Astrocyte (in vitro differentiated cells and primary cell): ENCODE data around the gene KCNH2. TPM values are rescaled to one million over a fixed set of nuclear protein-coding genes. Genes with fewer than 3 reads are reported as not detected.

Source experiments
- DNase-seq: peaks from one replicate; pipeline ENCODE4 v3.0.0-alpha.2; 2010; ENCODE audit warnings: low read depth
- FAIRE-seq: peaks from 2 replicates; lab custom pipeline; 2011; peaks lifted over from hg19 to GRCh38; lab: Jason Lieb, UNC
- H2AFZ ChIP-seq: 2 replicates; pipeline ENCODE4 v1.6.0; 2012; ENCODE audit warnings: low read depth, low read length, inconsistent platforms
- H3K27ac ChIP-seq: 2 replicates; pipeline ENCODE4 v1.5.1; 2011; ENCODE audit warnings: low read depth, low read length, inconsistent platforms
- H3K27me3 ChIP-seq: 2 replicates; pipeline ENCODE4 v1.6.0; 2011; ENCODE audit warnings: low read length, inconsistent platforms; ENCODE audit not compliant: insufficient read depth
- H3K36me3 ChIP-seq: 2 replicates; pipeline ENCODE4 v1.5.1; 2011; ENCODE audit warnings: low read length, inconsistent platforms; ENCODE audit not compliant: insufficient read depth
- H3K4me1 ChIP-seq: 2 replicates; pipeline ENCODE4 v1.5.1; 2011; ENCODE audit warnings: low read length, inconsistent platforms; ENCODE audit not compliant: insufficient read depth
- H3K4me2 ChIP-seq: 2 replicates; pipeline ENCODE4 v1.6.0; 2012; ENCODE audit warnings: low read length, inconsistent platforms
- H3K4me3 ChIP-seq: 2 replicates; pipeline ENCODE4 v1.5.1; 2011; ENCODE audit warnings: low read depth, mild to moderate bottlenecking, low read length, inconsistent platforms; ENCODE audit not compliant: insufficient read depth
- H3K79me2 ChIP-seq: 2 replicates; pipeline ENCODE4 v1.6.0; 2012; ENCODE audit warnings: mild to moderate bottlenecking, low read length, inconsistent platforms; ENCODE audit not compliant: insufficient read depth
- H3K9ac ChIP-seq: 2 replicates; pipeline ENCODE4 v1.6.0; 2012; ENCODE audit warnings: mild to moderate bottlenecking, low read length, inconsistent platforms
- H3K9me3 ChIP-seq: 2 replicates; pipeline ENCODE4 v1.5.1; 2012; ENCODE audit warnings: low read depth, mild to moderate bottlenecking, low read length, inconsistent platforms; ENCODE audit not compliant: insufficient read depth
- H4K20me1 ChIP-seq: 2 replicates; pipeline ENCODE4 v1.6.0; 2012; ENCODE audit warnings: low read length, inconsistent platforms; ENCODE audit not compliant: insufficient read depth
- H3K27ac Mint-ChIP-seq: one replicate; pipeline ENCODE4 v1.8.0; 2021; ENCODE audit warnings: mild to moderate bottlenecking, mixed read lengths; ENCODE audit not compliant: unreplicated experiment
- H3K27me3 Mint-ChIP-seq: one replicate; pipeline ENCODE4 v1.8.0; 2021; ENCODE audit warnings: low read depth, mixed read lengths; ENCODE audit not compliant: unreplicated experiment
- H3K36me3 Mint-ChIP-seq: one replicate; pipeline ENCODE4 v1.8.0; 2021; ENCODE audit warnings: low read depth, mixed read lengths; ENCODE audit not compliant: unreplicated experiment
- H3K4me1 Mint-ChIP-seq: one replicate; pipeline ENCODE4 v1.8.0; 2021; ENCODE audit warnings: low read depth, mixed read lengths; ENCODE audit not compliant: unreplicated experiment
- H3K4me3 Mint-ChIP-seq: one replicate; pipeline ENCODE4 v1.8.0; 2021; ENCODE audit warnings: mild to moderate bottlenecking, moderate library complexity, mixed read lengths; ENCODE audit not compliant: unreplicated experiment
- H3K9me3 Mint-ChIP-seq: one replicate; pipeline ENCODE4 v1.8.0; 2021; ENCODE audit warnings: mild to moderate bottlenecking, mixed read lengths; ENCODE audit not compliant: unreplicated experiment
- CTCF ChIP-seq: IDR thresholded peaks from 2 replicates; pipeline ENCODE4 v1.5.1; 2011; ENCODE audit warnings: low read depth, mild to moderate bottlenecking, inconsistent platforms, low read length, moderate library complexity; ENCODE audit not compliant: insufficient read depth
- EZH2 ChIP-seq: IDR thresholded peaks from 2 replicates; pipeline ENCODE4 v1.6.1; 2012; ENCODE audit warnings: mild to moderate bottlenecking, low read length, inconsistent platforms; ENCODE audit not compliant: insufficient read depth
- total RNA-seq: library from RNA; stranded (reverse); gene quantifications from 2 replicates; pipeline ENCODE4 v1.2.1, GENCODE V29; 2021

KCNH2 gene
- total RNA-seq, 1 donor from 2014 or later, result 4.6 TPM

GRCh38 chr7:151008143-151008510, 30.0 kb upstream of the KCNH2 start:
- H3K36me3 ChIP-seq, result no peaks in the 10 kb centered on the region
- H3K4me3 Mint-ChIP-seq, result no peak overlapping the region
- FAIRE-seq (no peak), DNase-seq (no peak)
- H3K4me3 ChIP-seq, result no peak overlapping the region
- no peak overlapping the region for H2AFZ ChIP-seq
- peaks cover 40% of the 10 kb centered on the region for H3K27me3 Mint-ChIP-seq
- no peaks in the 10 kb centered on the region for H3K9me3 Mint-ChIP-seq
- TF ChIP-seq EZH2, result no peak
- no peak for TF ChIP-seq CTCF
- H3K27ac Mint-ChIP-seq, result no peak overlapping the region
- no peak overlapping the region for H3K27ac ChIP-seq
- H3K79me2 ChIP-seq, result no peaks in the 10 kb centered on the region
- H3K4me1 Mint-ChIP-seq, result peaks cover 15% of the 10 kb centered on the region
- no peaks in the 10 kb centered on the region for H4K20me1 ChIP-seq
- H3K36me3 Mint-ChIP-seq, result peaks cover 4% of the 10 kb centered on the region
- no peak overlapping the region for H3K9ac ChIP-seq
- peaks cover 5% of the 10 kb centered on the region for H3K4me1 ChIP-seq
- peaks cover 8% of the 10 kb centered on the region for H3K27me3 ChIP-seq
- H3K4me2 ChIP-seq, result peak overlapping the region; percentile 58
- no peaks in the 10 kb centered on the region for H3K9me3 ChIP-seq

- Histone ChIP-seq H3K4me2 (no peak overlapping the region), H3K27ac (no peak overlapping the region), H3K9me3 (no peaks in the 10 kb centered on the region), H3K4me3 (no peak overlapping the region), H3K27me3 (peaks cover 4% of the 10 kb centered on the region), H3K36me3 (no peaks in the 10 kb centered on the region), H3K79me2 (no peaks in the 10 kb centered on the region), H4K20me1 (no peaks in the 10 kb centered on the region), H3K4me1 (peaks cover 5% of the 10 kb centered on the region), H3K9ac (no peak overlapping the region), H2AFZ (no peak overlapping the region)
- FAIRE-seq, result no peak
- Mint-ChIP-seq H3K9me3 (no peaks in the 10 kb centered on the region), H3K4me1 (peaks cover 11% of the 10 kb centered on the region), H3K4me3 (no peak overlapping the region), H3K27ac (no peak overlapping the region), H3K36me3 (peaks cover under 1% of the 10 kb centered on the region), H3K27me3 (peaks cover 36% of the 10 kb centered on the region)
- TF ChIP-seq EZH2 (no peak), CTCF (no peak)
- no peak for DNase-seq
Observed at GRCh38 chr7:151007469-151007898, 29.4 kb upstream of the KCNH2 start.

GRCh38 chr7:151006590-151007300, 28.6 kb upstream of the KCNH2 start:
- DNase-seq (no peak), FAIRE-seq (no peak)
- no peak for TF ChIP-seq CTCF
- TF ChIP-seq EZH2, result no peak
- H3K4me2 ChIP-seq, result no peak overlapping the region
- Mint-ChIP-seq H3K27ac (no peak overlapping the region), H3K9me3 (no peaks in the 10 kb centered on the region), H3K36me3 (no peaks in the 10 kb centered on the region), H3K27me3 (peaks cover 32% of the 10 kb centered on the region), H3K4me3 (no peak overlapping the region), H3K4me1 (peaks cover 8% of the 10 kb centered on the region)
- no peak overlapping the region for H2AFZ ChIP-seq
- no peak overlapping the region for H3K9ac ChIP-seq
- no peak overlapping the region for H3K4me3 ChIP-seq
- no peaks in the 10 kb centered on the region for H4K20me1 ChIP-seq
- no peaks in the 10 kb centered on the region for H3K79me2 ChIP-seq
- H3K27ac ChIP-seq, result no peak overlapping the region
- H3K27me3 ChIP-seq, result peaks cover 4% of the 10 kb centered on the region
- no peaks in the 10 kb centered on the region for H3K9me3 ChIP-seq
- H3K36me3 ChIP-seq, result no peaks in the 10 kb centered on the region
- H3K4me1 ChIP-seq, result peaks cover 5% of the 10 kb centered on the region
